Hematopoietic multipotent progenitor cell treated with erythropoietin and hydrocortisone succinate and interleukin-3 and kit ligand, for 6 days (in vitro differentiated cells): ENCODE results near the gene CCDC33.

Experiments used
- DNase-seq: peaks from one replicate; pipeline ENCODE4 v3.0.0-alpha.2; 2015

CCDC33 gene

DNA sequence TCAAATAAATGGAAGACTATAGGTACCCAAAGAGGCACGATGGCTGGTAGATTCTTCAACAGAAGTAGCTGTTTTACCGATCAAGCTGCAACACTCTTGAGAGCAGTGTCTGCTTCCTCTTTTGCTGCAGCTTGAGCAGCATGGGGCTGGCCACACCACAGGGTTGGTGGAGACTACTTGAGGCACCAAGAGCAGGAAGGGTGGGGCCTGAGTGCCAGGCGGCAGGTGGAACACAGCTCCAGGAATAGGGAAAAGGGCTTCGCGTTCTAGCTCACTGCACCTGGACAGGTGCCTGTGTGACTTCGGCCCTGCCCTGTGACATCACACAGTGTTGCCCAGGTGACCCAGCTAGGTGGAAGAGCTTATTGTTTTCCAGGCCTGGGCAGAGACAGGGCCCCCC lies at the start of gene CCDC33:
CCDC33 (plus strand) TSS at position 365 of the 400 bp plus-strand sequence. CDS start 394 bp downstream, outside the sequence.
- peak; percentile 43 for DNase-seq

DNA sequence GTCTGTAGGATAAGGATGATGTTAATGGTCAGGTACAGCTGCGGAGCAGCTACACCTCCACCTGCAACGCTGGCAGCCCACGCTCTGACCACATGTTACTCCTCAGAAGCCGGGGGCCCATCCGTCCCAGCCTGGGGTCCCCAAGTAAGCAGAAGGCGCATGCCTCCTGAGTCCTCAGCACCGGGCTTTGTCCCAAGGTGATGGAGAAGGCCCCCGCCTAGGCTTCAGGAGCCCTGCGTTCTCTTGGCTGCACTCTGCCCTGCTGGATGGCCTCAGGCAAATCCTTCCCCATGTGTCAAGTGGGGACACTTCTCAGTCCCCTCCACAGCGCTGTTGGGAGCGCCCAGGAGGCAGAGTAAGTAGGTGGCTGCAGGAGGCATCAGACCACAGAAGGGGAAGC lies 47.9 kb upstream of the CCDC33 start:
- no peak for DNase-seq

- DNase-seq, result no peak
Observed at GRCh38 chr15:74191798-74192197, 44.3 kb upstream of the CCDC33 start.

GRCh38 chr15:74192751-74193150 lies 43.4 kb upstream of the CCDC33 start:
- DNase-seq, result no peak

GRCh38 chr15:74193299-74193718 lies 42.8 kb upstream of the CCDC33 start:
- DNase-seq, result no peak

- no peak for DNase-seq
Observed at GRCh38 chr15:74193905-74194304, 42.2 kb upstream of the CCDC33 start.

GRCh38 chr15:74194572-74195559 lies 41.3 kb upstream of the CCDC33 start:
- DNase-seq, result no peak

- DNase-seq, result peak; percentile 5
Observed at GRCh38 chr15:74196175-74196574, 40.0 kb upstream of the CCDC33 start.

- DNase-seq, result no peak
Observed at GRCh38 chr15:74197176-74197965, 38.8 kb upstream of the CCDC33 start.

DNA sequence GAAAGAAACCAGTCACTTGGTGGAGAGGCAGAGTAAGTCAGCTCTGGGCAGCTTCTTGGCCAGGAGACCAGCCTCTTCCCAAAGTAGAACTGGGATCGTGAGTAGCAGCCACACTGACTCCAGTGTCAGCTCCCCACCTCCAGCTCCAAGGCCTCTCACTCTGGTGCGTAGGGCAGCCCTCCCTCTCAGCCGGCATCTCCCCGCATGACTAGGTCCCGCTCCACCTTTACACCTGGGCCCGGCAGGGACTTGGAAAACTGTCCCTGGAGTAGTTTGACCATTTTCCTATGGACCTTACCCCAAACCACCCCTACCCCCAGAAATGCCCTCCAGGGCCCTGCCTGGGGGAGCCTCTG lies 36.9 kb upstream of the CCDC33 start:
- DNase-seq, result no peak

DNA sequence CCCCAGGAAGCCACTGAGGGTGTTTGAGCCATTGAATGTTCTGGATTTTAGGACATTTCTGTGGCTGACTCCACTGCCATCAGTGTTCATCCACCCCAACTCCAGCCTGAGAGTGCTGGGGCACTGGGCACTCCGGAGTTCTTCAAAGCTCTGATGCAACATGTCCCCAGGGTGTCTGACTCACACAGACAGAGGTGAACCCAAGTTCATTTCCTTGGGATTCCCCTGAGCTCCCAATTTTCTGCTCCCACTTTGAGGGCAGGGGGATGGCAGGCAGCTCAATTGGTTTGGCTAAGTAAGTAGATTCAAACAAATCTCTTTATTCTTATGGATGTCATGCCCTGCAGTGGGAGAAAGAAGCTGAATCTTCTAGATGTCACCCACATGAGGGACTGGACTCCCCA lies 35.7 kb upstream of the CCDC33 start:
- DNase-seq, result no peak

DNA sequence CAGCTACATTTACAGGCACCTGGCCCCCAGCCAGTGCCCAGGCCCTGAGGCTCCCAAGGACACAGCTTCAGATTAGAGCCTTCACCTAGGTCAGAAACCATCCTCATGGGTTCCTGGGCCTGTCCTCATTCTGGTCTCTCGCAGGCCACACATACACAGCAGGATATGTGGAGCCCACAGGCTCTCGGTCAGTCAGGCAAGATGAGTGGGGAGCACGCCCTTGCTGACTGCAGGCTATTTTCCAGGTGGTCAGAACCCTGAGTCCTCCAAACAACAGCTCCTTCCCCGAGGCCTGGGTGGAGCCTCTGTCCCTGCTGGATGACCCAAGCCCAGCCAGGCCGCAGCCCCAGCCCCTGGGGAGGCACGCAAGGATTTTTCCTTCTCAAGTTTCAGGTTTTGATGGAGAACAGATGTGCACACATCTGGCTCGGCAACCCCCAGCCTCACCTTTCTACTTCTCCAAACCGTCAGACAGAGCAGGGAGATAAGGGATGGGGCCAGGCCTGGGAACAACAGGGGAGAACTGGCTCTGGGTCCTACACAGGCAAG lies 35.2 kb upstream of the CCDC33 start:
- DNase-seq, result no peak

DNA sequence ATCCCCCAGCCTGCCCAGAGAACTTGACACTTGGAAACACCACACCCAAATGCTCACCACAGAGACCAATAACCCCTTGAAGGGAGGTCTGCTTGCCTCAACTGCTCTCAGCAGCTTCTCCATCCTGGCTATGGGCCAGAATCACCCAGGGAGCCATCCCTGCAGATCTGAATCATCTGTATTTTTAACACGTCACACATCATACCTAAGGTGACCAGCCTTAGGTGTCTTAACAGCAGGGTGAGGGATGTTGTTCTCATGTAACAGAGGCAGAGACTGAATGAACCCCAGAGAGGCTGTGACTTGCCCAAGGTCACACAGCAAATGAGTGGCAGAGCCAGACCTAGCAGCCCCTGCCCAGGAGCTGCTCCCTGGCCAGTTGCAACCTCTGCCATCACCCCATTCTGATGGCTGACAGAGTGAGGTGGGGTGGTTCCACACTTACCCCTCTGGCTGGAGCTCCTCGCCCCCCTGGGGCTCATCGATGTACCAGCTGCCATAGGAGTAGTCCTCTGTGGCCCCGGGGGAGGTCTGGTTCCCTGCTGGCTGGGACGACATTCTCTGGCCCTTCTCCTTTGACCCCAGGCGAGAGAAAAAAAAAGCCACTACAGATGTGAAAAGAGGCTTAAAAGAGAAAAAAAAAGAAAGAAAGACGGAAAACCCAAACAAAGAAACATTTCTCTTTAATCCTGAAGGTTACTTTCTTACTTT lies 34.3 kb upstream of the CCDC33 start:
- no peak for DNase-seq

GRCh38 chr15:74202452-74203401 lies 33.4 kb upstream of the CCDC33 start, which contains the start of gene STRA6:
STRA6 (minus strand) TSS chr15:74202787; CDS start chr15:74202267, 520 bp downstream.
- DNase-seq, result no peak

- DNase-seq, result no peak
Observed at GRCh38 chr15:74203914-74204431, 32.2 kb upstream of the CCDC33 start.

- no peak for DNase-seq
Observed at GRCh38 chr15:74205582-74205947, 30.6 kb upstream of the CCDC33 start.

DNA sequence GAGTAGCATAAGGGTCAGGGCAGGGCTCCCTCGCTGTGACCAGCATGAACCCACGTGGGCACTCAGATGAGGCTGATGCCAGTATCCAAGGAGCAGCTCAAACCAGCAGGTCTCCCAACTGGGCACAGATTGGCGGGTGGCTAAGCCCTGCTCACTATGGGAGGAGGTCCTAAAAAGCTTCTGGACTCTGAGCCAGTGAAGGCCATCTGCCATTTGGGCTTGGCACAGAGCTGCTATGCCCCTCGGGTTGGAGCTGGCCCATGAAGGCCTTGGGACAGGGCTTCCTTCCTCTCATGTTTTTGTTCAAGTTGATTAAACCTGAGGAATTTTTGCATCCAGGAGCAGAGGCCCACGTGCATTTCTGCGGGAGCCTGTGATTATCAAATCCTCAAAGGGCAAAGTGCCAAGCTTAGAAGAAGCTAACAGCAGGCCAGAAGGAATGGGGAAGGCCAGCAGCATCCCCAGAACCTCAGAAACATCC lies 29.3 kb upstream of the CCDC33 start:
- DNase-seq, result no peak

- DNase-seq, result no peak
Observed at GRCh38 chr15:74207652-74208440, 28.3 kb upstream of the CCDC33 start.

GRCh38 chr15:74208496-74208895 lies 27.6 kb upstream of the CCDC33 start:
- no peak for DNase-seq

DNA sequence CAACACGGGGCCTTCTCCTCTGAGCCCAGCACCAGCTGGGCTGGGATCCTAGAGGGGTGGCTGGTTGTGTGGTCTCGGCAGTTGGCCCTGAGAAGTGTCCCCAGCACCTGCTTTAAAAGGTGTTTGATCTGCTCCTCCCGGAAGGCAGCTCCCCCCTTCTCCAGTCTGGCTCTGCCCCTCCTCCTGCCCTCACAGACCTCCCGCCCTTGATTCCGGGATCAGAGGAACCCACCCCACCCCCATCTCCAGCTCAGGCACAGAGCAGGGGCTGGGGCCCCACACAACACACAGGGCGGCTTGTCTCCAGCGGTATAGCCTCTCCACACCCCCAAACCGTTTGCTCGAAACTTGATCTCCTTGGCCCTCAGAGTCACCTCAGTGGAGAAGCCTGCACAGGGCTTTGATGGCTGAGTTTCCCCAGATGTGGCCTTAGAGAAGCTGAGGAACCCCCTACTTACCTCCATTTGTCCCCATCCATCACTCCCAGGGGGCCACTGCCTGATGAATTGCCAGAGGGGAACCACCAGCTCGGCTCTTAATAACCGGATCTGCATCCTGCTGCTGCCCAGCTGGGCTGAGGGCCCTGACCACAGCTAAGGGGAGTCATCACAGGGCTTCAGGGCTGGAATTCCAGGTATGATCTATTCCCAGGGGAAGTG lies 27.1 kb upstream of the CCDC33 start:
- no peak for DNase-seq
